Measurements from ENCODE around the gene AIPL1. TPM values are rescaled to one million over a fixed set of nuclear protein-coding genes. Genes with fewer than 3 reads are reported as not detected.

Gene AIPL1
- total and polyA plus RNA-seq, 12 donors = not detected

GRCh38 chr17:6444571-6445335, 9.8 kb upstream of the AIPL1 start:
- WGBS, 4 donors = 25 to 36% (median 35%) methylated on average over 17 to 36 of the region's 36 CpGs
- H3K4me3 ChIP-seq = peak overlapping the region in 2 of 4 donors; percentile 25 to 60
- no peak for DNase-seq
- peaks cover 0 to 6% of the 10 kb centered on the region in 2 donors for H3K4me1 ChIP-seq (replicated peaks in 1 of 2)
- H3K9me3 ChIP-seq (replicated peaks in 1 of 3) = no peaks in the 10 kb centered on the region
- no peak overlapping the region for H3K27ac ChIP-seq
- H3K27me3 ChIP-seq = no peaks in the 10 kb centered on the region
- intact Hi-C loops (cut with DNase I) = no loop called here
- no peaks in the 10 kb centered on the region for H3K36me3 ChIP-seq (replicated peaks in 1 of 2)
- no peak for TF ChIP-seq POLR2A (IDR thresholded peaks at IDR 0.05)

DNA sequence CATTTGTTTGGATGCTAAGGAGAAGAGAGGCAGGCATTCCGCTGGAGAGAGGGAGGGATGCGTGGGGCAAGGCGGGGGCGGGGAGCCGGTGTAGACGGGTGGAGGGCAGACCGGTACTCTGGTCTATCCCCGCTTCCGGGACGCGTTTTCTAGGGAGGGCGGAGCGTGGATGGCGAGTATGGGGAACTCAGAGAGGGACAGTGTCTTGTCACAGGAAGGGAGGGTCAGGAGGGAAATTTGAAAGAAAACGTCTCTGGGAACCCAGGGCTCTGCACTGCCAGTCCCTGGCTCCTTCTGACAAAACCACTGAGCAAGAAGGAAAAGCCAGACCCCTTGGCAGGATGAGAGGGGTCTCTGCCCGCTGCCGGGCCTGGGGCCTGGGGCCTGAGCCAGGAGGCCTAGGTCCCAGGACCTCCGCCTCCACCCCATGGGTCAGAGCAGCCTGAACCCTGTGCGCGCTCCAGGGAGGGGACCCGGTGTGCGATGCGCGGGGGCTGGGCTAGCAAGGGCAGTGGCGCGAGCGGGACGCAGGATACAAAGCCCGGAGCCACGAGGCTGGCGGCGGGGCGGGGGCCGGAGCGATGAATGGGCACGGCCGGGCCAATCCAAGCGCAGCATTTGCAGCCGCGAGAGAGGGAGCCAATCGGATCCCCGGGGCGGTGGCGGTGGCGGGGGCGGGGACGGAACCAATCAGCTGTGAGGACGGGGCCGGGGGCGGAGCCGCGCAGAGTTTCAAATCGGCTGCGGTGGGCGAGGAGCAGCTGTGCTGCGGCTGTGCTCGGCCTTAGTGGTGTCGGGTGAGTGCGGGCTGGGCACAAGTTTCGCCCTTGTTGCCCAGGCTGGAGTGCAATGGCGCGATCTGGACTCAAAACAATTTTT, 9.0 kb upstream of the AIPL1 start, which contains the start of gene PIMREG:
PIMREG (plus strand) TSS at position 764 of the 879 bp plus-strand sequence. CDS start 656 bp downstream, outside the sequence.
- TF ChIP-seq POLR2A (IDR thresholded peaks at IDR 0.05) = peak in 1 of 2 donors; percentile 39
- TF ChIP-seq CTCF (IDR thresholded peaks at IDR 0.05) = no peak
- Histone ChIP-seq H3K4me1 (replicated peaks in 1 of 2) (peaks cover 0 to 6% of the 10 kb centered on the region in 2 donors), H3K4me3 (peak within 1 kb of the TSS in 3 of 4 donors; percentile 25 to 60 (median 56)), H3K36me3 (replicated peaks in 1 of 2) (no peaks in the 10 kb centered on the region), H3K27ac (peak within 1 kb of the TSS; percentile 50 to 83 (median 69)), H3K27me3 (no peaks in the 10 kb centered on the region), H3K9me3 (replicated peaks in 1 of 3) (no peaks in the 10 kb centered on the region)
- intact Hi-C loops (cut with DNase I) = no loop called here
- WGBS, 4 donors = 0 to 1% (median 1%) methylated on average over 15 to 62 of the region's 62 CpGs
- DNase-seq = peak; percentile 96 to 99 (median 97)

DNA sequence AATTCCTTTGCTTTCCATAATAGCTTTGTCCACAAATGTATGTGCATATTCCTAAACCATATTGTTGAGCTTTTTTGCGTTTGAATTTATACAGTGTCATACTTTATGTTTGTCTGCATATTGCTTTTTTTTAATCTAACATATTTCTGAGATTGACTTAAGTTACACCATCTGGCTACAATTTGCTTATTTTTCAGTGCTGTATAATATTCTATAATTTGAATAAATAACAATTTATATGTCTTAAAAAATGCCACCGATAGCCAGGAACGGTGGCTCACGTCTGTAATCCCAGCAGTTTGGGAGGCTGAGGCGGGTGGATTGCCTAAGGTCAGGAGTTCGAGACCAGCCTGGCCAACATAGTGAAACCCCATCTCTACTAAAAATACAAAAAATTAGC, 7.9 kb upstream of the AIPL1 start:
- no peaks in the 10 kb centered on the region for H3K9me3 ChIP-seq (replicated peaks in 1 of 3)
- intact Hi-C loops (cut with DNase I) = no loop called here
- peaks cover 0 to 6% of the 10 kb centered on the region in 2 donors for H3K4me1 ChIP-seq (replicated peaks in 1 of 2)
- no peaks in the 10 kb centered on the region for H3K36me3 ChIP-seq (replicated peaks in 1 of 2)
- WGBS, 4 donors = 62 to 75% (median 63%) methylated on average over 6 of the region's 6 CpGs
- no peak overlapping the region for H3K27ac ChIP-seq
- H3K27me3 ChIP-seq = no peaks in the 10 kb centered on the region
- TF ChIP-seq POLR2A (IDR thresholded peaks at IDR 0.05) (no peak), CTCF (IDR thresholded peaks at IDR 0.05) (no peak)
- H3K4me3 ChIP-seq = no peak overlapping the region
- DNase-seq = no peak

GRCh38 chr17:6439951-6440350, 5.0 kb upstream of the AIPL1 start:
- Histone ChIP-seq H3K27me3 (no peaks in the 10 kb centered on the region), H3K4me3 (no peak overlapping the region), H3K4me1 (replicated peaks in 1 of 2) (no peaks in the 10 kb centered on the region), H3K36me3 (replicated peaks in 1 of 2) (no peaks in the 10 kb centered on the region), H3K27ac (no peak overlapping the region), H3K9me3 (replicated peaks in 1 of 3) (no peaks in the 10 kb centered on the region)
- intact Hi-C loops (cut with DNase I) = no loop called here
- WGBS, 4 donors = 53 to 67% (median 65%) methylated on average over 4 of the region's 4 CpGs
- DNase-seq = no peak
- TF ChIP-seq CTCF (IDR thresholded peaks at IDR 0.05) = no peak
- TF ChIP-seq POLR2A (IDR thresholded peaks at IDR 0.05) = no peak
